Measurements from ENCODE around the gene FMO1.

DNA sequence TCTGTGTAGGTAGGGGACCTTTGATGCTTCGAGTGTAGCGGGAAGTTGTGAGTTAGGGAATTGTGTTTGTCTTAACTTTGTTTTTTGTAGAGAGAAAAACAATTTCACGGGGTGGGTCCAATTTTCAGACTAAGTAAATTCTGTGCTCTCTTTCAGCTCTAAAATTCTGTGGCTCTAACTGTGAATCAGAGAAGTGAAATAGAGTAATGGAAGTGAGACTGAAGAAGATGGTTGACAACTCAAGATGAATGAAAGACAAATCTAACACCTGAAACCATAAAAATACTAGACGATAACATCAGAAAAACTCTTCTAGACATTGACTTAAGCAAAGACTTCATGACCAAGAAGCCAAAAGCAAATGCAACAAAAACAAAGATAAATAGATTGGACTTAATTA, 4.4 kb upstream of the FMO1 start:
- TF ChIP-seq, protein P1, sequence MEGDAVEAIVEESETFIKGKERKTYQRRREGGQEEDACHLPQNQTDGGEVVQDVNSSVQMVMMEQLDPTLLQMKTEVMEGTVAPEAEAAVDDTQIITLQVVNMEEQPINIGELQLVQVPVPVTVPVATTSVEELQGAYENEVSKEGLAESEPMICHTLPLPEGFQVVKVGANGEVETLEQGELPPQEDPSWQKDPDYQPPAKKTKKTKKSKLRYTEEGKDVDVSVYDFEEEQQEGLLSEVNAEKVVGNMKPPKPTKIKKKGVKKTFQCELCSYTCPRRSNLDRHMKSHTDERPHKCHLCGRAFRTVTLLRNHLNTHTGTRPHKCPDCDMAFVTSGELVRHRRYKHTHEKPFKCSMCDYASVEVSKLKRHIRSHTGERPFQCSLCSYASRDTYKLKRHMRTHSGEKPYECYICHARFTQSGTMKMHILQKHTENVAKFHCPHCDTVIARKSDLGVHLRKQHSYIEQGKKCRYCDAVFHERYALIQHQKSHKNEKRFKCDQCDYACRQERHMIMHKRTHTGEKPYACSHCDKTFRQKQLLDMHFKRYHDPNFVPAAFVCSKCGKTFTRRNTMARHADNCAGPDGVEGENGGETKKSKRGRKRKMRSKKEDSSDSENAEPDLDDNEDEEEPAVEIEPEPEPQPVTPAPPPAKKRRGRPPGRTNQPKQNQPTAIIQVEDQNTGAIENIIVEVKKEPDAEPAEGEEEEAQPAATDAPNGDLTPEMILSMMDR (IDR thresholded peaks at IDR 0.05; ENCODE audit: low read depth, low read length), result no peak
- no peak for TF ChIP-seq EZH2phosphoT487 (IDR thresholded peaks at IDR 0.05; ENCODE audit: low read depth)
